Measurements from ENCODE around the gene PNPLA7. TPM values are rescaled to one million over a fixed set of nuclear protein-coding genes. Genes with fewer than 3 reads are reported as not detected.

PNPLA7 gene
- total RNA-seq, 1 experiment from 2014 or later, result 3.9 TPM

GRCh38 chr9:137544176-137544760 lies 5.9 kb downstream of the PNPLA7 start:
- BruUV-seq (replicated peaks), result no TSS peak
- no peak for ATAC-seq
- Histone ChIP-seq H3K27me3 (ENCODE audit: control insufficient read depth, insufficient read depth, low read length) (no peaks in the 10 kb centered on the region), H3K9me3 (ENCODE audit: control insufficient read depth, insufficient read depth, low read depth, low read length) (no peaks in the 10 kb centered on the region), H3K27ac (ENCODE audit: low read length) (no peak overlapping the region), H3K4me1 (ENCODE audit: control insufficient read depth, insufficient read depth, low read length) (no peaks in the 10 kb centered on the region), H3K36me3 (ENCODE audit: control insufficient read depth, insufficient read depth, low read length) (no peaks in the 10 kb centered on the region), H3K4me3 (ENCODE audit: low read depth in 2 of 2, low read length in 2 of 2) (no peak overlapping the region)
- ChIA-PET CTCF (no interaction called here), POLR2A (interaction anchor here (0.6 kb wide), 1 partner anchor 265 kb away, joined by 4 read pairs; no protein-coding TSS in a partner anchor)
- TF ChIP-seq CTCF (IDR thresholded peaks at IDR 0.05) (no peak), SIN3A (IDR thresholded peaks at IDR 0.05; ENCODE audit: borderline replicate concordance, insufficient read depth, low read depth, low read length) (no peak), TCF7L2 (IDR thresholded peaks at IDR 0.05; ENCODE audit: low read depth, low read length) (no peak), POLR2AphosphoS5 (IDR thresholded peaks at IDR 0.05; ENCODE audit: low read depth, low read length) (no peak), REST (IDR thresholded peaks at IDR 0.05; ENCODE audit: insufficient read depth in 1 of 2, low read depth in 2 of 2, low read length in 1 of 2) (no peak)
- in situ Hi-C loops (cut with HindIII; ENCODE audit: low pct_unique_long_range_greater_than_20kb, low sequenced_read_pairs) (no loop called here), intact Hi-C loops (cut with micrococcal nuclease; ENCODE audit: unreplicated experiment) (no loop called here)
- no peak for DNase-seq (ENCODE audit: low read depth, low spot score)

DNA sequence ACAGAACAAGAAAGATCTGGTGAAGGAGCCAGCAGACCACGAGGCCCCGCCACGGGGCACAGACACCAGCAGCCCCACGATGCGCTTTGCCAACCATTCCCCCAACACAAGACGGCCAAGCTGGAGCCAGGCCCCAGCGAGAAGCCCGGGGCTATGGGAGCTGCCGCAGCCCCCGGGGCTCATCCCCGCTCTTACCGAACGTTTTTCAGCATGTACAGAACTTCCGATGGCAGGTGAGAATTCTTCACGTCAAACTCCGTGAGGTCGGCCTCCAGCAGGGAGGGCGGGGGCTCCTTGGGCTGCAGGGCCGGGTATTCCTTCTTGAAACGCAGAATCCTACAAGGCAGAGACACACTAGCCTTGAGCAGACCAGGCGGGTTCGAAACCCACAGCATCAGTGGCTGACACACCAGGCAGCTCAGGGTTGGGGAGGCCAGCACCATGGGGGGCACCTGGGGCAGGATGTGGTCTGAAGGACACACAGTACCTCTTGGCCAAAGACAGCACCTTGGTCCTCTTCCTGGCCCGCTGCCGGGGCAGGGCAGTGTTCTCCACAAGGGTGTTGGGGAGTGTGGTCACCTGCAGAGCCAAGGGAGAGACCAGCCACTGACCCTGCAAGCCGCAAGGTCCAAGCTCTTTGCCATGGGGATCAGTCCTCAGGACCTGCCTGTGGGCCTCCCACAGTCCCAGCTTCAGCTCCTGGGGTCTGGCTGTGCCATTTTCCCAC lies 6.8 kb downstream of the PNPLA7 start:
- ATAC-seq (no peak), DNase-seq (ENCODE audit: low read depth, low spot score) (no peak)
- POLR2A ChIA-PET, result interaction anchor here (0.6 kb wide), 1 partner anchor 266 kb away, joined by 4 read pairs; no protein-coding TSS in a partner anchor
- no peaks in the 10 kb centered on the region for H3K9me3 ChIP-seq (ENCODE audit: control insufficient read depth, insufficient read depth, low read depth, low read length)
- H3K27me3 ChIP-seq (ENCODE audit: control insufficient read depth, insufficient read depth, low read length), result no peaks in the 10 kb centered on the region
- intact Hi-C loops (cut with micrococcal nuclease; ENCODE audit: unreplicated experiment), result no loop called here
- H3K4me1 ChIP-seq (ENCODE audit: control insufficient read depth, insufficient read depth, low read length), result no peaks in the 10 kb centered on the region
- no TSS peak for BruUV-seq (replicated peaks)
- in situ Hi-C loops (cut with HindIII; ENCODE audit: low pct_unique_long_range_greater_than_20kb, low sequenced_read_pairs), result no loop called here
- CTCF ChIA-PET, result no interaction called here
- H3K27ac ChIP-seq (ENCODE audit: low read length), result no peak overlapping the region
- no peaks in the 10 kb centered on the region for H3K36me3 ChIP-seq (ENCODE audit: control insufficient read depth, insufficient read depth, low read length)
- TF ChIP-seq REST (IDR thresholded peaks at IDR 0.05; ENCODE audit: insufficient read depth in 1 of 2, low read depth in 2 of 2, low read length in 1 of 2), result no peak
- no peak for TF ChIP-seq POLR2AphosphoS5 (IDR thresholded peaks at IDR 0.05; ENCODE audit: low read depth, low read length)
- no peak for TF ChIP-seq TCF7L2 (IDR thresholded peaks at IDR 0.05; ENCODE audit: low read depth, low read length)
- no peak for TF ChIP-seq CTCF (IDR thresholded peaks at IDR 0.05)
- no peak for TF ChIP-seq SIN3A (IDR thresholded peaks at IDR 0.05; ENCODE audit: borderline replicate concordance, insufficient read depth, low read depth, low read length)
- no peak overlapping the region for H3K4me3 ChIP-seq (ENCODE audit: low read depth in 2 of 2, low read length in 2 of 2)

All from Panc1 (cell line).